ENCODE data around the gene CREBZF.

CREBZF gene, protein sequence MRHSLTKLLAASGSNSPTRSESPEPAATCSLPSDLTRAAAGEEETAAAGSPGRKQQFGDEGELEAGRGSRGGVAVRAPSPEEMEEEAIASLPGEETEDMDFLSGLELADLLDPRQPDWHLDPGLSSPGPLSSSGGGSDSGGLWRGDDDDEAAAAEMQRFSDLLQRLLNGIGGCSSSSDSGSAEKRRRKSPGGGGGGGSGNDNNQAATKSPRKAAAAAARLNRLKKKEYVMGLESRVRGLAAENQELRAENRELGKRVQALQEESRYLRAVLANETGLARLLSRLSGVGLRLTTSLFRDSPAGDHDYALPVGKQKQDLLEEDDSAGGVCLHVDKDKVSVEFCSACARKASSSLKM

DNA sequence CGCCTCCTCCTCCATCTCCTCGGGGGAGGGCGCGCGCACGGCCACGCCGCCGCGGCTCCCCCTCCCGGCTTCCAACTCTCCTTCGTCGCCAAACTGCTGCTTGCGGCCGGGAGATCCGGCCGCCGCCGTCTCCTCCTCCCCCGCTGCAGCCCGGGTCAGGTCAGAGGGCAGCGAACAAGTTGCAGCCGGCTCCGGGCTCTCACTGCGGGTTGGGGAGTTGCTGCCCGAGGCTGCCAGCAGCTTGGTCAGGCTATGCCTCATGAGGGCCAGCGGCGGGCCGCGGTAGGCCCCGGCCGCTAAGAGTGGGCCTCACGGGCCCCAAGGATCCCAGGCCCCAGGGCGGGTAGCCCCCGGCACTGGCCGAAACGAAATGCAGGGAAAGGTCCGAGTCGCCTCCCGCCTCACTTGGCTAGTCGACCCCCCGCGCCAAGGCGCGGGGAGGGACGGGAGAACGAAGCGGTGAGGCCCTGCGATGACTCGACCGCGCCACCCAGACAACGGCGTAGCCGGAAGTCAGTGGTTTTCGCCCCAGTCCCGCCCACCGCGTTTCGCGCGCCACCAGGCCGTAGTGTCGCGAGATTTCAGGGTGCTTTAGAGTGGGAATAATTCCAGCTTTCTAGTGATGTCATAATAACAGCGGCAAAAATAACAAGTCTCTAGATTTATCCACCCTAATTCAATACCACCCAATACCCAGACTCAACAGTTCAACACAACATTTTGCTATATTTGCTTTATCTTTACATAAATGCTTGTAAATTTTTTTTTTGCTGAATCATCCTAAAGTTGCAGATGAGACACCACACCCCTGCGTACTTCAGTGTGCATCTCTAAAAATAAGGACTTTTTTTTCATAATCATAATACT is at the start of gene CREBZF:
Gene CREBZF, minus strand, starts transcription at position 515 of the 867 bp plus-strand sequence. Its CDS starts 254 bp downstream, at position 261.
- DNase-seq (ENCODE audit: low read depth) = peak; percentile 92

DNA sequence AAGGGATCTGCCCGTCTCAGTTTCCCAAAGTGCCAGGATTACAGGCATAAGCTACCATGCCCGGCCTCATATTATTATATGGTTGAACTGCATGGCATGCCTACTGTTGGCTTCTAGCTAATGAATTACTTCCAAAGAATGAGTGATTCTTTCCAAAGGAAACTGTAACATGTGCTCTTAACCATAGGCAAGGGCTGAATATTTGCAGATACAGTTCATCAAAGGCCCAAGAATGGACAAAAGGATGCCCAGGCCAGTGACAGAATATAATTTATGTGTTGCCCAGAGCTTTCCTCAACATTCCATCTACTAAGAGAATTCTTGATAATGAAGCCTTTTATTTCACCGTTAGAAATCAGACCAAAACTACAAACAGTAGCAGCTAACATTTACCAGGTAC is 48.0 kb upstream of the CREBZF start:
- no peak for DNase-seq (ENCODE audit: low read depth)

DNA sequence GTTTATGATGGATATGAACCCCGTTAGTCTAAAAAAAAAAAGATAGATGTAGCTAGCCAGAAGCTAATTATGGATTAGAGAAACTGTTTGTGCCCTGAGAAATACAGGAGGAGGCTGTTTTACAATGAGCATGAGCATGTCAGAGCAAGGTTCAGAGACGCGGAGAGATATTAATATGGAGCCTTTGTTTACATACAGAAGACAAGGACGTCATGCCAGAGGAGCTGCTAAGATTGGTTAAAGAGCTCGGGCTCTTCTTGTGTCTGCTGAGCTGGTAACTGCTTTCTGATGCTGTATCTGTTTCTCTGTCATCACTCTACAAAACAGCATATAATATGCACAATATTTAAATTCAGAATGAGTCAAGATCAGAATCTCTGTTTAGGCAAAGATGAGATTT is 46.0 kb upstream of the CREBZF start:
- no peak for DNase-seq (ENCODE audit: low read depth)

DNA sequence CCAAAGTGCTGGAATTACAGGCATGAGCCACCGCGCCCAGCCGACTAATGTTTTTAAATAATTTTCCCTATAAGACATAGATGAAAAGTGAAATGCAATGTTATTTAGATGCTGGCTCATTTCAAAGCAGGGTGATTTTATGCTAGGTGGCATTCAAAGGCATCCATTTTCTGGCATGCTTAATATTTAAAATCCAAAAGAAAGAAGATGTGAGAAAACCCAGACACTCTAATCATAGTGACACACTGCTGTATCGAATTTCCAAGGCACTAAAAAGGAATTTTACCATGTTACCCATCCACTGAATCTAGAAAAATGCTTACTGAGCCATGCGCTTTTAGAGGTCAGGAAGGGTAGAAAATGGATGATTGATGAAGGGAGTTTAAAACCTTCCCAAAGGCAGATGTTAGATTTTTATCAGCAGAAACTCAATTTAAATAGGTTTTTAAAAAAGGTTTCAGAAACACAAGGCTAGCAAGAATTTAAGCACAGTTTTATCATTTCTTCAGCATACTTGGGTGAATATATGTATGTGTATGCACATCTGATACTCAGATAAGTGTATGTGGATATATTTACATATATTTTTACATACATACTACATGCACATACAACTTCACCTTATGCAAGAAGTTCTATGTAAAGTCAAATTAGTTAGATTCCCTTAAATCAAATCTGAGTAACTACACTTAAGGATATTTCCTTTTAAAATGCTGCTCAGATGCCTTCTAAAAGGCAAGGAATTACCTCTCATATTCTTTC is 45.2 kb upstream of the CREBZF start:
- DNase-seq (ENCODE audit: low read depth) = no peak

DNA sequence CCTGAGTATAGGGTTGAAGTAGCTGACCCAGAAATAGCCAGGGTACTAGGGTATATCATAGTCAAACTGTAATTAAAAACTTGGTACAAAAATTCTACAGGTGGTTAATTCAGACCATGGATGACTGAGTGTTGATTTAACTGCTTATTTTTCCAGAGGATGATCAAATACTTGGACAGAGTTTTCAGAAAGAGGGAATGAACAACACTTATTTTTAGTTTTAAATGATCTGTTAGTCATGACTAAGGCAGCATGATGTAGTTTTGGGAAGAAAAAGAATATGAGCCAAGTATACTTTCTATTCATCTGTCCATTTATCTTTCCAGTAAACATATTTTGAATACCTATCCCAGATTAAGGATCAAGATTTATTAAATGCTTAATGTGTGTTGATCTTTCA is 40.9 kb upstream of the CREBZF start:
- DNase-seq (ENCODE audit: low read depth) = no peak

DNA sequence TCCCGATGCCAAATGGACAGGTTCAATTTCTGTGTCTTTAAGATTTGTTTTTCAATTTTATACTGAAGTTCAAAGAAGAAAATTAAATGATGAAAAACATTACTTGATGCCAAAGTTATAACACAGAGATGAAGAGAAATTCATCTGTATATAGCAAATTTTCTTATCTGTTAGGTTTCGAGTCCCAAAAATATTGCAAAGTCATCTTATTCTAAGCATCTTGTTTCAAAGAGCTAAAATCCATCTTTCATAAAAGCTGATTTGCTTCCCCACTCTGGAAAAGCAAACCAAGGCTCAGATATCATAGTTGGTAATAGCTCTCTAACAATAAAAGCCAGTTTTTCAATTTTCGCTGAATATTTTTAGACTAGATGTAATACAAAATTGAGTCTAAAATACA is 40.0 kb upstream of the CREBZF start:
- DNase-seq (ENCODE audit: low read depth) = no peak

DNA sequence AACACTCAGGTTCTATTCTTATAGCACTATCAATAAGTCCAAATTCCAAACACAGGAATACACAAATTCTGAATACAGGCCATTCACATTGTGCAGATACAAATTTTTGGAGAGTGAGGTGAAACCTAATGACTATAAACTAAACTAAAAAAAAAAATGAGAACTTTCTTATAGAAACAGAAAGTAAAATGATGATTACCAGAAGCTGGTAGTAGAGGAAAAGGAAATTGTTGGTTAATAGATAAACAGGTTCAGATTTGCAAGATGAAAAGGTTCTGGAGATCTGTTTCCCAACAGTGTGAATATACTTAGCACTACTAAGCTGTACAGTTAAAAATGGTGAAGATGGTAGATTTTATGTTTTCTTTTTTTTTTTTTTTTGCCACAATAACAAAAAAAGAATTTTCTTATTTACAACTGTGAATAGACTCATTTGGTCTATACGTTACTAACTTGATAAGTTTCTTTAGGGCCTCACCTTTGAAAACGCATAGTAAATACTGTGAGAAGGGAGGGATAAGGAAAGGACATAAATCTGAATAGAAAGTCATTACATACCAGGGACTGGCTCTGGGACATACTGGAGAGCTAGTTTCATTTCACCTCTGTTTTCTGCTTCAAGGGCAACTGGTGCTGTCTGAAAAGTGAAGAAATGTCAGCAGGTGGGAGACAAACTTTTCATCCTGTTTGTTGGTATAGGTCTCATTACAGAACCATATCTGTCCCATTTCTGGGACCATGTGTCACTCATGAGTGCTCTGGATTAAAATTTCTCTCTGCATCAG is 35.2 kb upstream of the CREBZF start:
- DNase-seq (ENCODE audit: low read depth) = no peak

DNA sequence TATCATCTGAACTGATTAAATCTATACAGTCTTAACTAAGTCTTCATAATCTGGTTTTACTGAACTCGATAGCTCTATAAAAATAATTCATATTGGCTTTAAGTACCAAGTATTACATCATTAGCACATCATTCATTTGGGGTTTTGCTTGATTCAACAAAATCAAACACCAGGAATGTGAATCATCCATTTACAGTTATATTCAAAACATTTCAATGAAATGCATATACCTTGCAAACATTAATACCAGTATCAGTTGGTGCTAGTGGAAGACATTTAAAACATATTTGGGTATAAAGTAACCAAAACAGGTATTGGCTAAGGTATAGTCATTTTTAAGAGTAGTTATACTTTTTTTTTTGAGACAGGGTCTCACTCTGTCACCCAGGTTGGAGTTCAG is 33.3 kb upstream of the CREBZF start:
- no peak for DNase-seq (ENCODE audit: low read depth)

DNA sequence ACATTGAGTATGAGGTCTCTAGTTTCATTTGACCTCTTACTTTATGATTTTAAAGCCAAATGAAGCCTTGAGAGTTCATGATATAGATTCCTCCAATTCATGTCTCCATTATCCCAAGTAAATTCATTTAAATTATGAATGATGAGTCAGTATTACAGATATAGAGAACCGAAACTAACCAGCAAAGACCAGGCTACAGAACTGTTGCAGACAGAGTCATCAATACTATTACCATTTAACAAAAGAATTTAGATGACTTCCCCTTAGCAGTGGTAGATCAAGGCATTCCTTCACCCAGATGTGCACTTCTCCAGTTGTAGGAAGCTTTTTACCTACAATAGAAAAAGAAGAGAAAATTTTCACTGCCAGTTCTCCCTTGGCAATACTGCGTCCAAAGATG is 32.8 kb upstream of the CREBZF start:
- DNase-seq (ENCODE audit: low read depth) = no peak

DNA sequence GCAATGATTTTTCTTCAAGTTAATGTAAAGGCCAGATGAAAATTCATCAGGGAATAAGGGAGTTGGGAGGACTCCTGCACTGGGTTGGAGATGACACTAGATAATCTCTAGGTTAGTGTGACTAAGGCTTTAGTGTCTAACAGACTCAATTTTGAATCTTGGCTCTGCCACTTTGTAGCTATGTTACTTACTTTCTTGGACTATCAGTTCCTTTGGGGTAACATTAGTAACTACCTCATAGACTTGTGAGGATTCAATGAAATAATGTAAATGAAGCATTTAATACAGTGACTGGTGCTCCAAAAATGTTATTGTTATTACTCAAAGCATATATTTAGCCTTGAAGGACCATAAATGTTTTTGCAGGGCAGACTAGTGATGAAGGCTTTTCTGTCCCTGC is 30.6 kb upstream of the CREBZF start:
- no peak for DNase-seq (ENCODE audit: low read depth)

DNA sequence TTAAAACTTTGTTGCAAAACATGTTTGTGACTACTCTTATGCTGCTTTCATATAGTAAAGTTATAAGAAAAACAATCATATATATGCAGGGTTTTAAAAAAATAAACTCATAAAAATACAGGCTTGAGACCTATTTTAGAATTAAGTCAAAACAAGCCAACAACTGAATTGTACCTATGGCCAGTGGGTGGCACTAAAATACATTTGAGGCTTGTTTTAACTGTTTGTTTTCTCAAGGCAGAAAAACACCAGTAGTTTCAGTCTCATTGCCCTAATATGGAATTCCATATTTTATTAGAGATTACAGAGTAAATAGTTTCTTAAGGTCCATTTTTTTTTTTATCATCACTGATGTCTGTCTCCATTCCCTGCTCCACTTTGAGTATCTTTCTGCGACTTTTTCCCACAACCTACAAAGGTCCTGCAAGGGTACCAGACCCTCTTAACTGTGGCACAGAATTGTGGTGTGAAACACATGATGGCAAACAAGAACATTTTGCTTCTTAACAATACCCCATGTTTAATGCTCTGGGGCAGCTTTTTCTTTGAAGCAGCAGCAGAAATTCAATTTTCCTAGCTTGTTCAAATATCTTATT is 29.6 kb upstream of the CREBZF start:
- DNase-seq (ENCODE audit: low read depth) = no peak

DNA sequence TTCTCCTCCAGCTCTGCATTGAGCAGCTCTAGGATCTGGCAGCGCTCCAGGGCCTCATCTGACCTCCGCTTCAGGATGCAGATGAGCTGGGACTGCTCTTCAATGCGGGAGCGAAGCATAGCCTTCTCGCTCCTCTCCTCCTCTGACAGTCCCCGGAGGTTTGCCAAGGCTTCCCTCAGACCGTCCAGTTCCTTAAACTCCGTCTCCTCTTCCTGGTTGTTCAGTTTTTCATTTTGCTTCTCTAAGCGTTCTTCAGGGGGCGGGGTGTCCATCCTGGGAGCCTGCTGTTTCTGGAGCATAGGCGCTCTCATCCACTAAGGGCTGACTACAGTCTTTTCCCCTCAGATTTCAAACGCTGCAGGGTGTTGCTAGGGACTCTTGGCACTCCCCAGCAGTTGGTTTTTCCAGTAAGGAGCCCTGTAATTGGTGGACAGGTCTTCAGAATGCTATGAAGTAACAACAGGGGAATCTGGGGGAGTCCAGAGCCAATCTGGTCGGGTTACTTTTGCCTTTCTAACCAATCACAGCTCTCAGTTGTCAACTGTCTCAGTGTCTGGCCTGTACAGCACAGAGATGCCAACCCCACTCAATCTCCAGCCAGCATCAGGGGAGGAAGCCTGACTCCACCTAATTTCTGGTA is 21.0 kb upstream of the CREBZF start, which contains the start of gene CCDC89:
Gene CCDC89, minus strand, starts transcription at position 376 of the 640 bp plus-strand sequence. Its CDS starts 65 bp downstream, at position 311.
- no peak for DNase-seq (ENCODE audit: low read depth)

DNA sequence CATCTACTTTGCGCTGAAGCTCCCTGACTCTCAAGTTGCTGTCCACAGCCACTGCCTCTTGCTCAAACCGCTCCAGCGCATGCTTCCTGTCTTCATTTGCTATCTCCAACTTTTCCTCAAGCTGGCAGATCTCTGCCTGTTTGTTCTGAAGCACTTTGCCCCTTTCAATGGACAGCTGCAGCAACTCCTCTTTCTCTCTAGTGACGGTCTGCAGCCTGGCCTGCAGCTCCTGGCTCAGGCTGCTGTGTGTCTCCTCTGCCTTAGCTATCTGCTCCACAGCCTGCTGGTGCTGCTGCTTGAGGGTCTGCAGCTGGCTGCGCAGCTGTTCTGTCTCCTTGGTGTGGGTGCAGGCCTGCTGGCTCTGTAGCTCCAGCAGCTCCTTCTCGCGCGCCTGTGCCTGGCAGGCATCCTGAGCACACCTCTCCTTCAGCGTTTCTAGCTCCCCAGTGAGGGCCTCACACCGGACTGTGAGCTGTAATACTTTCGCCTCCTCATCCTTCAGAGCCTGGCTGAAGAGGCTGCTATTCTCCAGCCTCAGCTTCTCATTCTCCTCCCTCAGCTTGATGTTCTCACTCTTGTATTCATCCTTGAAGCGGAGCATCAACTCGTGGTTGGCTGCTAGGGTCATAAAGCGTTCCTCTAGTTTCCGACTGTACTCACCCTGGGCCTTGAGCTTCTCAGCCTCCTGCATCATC is 20.3 kb upstream of the CREBZF start:
- DNase-seq (ENCODE audit: low read depth) = no peak

DNA sequence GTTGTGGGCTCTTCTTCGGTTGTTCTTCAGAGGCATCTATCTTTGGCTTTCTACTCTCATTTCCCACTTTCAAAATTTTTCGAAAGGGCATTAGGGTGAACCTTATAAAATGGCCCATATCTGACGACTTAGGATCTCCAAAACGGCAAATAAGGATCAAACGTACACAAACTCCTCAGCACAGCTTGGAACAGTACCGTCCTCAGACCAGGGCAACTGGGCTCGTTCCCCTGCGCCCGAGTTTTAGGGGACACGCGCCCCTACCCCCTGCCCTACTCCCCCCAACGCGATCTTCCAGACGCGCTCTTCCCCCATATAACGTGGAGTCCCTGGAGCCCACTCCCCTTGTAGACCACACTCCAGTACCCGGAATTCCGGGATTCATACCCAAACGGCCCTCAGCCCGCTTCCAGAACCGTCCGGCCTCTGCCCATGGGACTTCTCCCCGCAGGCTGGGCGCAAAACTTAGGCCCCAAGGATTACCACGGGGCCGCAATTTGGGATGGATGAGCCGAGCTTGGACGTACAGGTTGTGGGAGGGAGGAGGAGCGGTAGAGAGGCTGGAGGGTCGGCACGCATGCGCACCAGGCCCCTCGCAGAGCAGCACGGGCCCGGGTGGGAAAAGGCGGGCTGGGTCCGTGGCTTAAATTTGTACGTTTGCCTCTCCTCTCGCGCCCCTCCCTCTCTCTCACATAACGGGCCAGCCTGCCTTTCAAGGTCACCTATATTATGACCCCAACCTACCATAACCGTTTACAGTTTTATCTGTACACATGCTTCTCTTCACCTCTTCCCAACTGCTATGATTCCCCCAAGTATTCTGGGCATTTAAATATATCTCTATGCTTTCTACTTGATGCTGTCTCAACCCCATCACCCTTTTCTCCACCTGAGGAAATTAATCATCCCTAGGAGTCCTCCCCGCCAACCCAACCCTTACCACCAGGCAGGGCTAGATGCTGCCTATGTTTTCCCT is 17.7 kb upstream of the CREBZF start:
- DNase-seq (ENCODE audit: low read depth) = peak; percentile 58

DNA sequence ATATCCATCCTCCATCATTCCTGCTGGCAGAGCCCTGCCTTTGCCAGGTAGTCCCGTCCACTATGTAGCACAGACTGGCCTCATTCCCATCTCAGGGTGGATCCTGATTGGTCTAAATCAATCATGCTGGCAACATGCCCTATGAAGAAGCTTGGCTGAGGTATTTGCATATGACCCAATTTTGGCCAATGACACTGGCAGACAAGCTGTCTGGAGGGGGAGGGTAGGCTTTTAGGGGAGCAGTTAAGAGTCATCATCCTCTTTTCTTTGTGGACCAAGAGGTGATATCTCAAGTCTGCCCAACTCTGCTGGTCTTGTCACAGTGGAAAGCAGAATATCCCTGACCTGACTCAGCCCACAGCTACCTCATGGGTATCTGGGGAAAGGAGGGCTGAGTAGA is 16.0 kb upstream of the CREBZF start:
- no peak for DNase-seq (ENCODE audit: low read depth)

DNA sequence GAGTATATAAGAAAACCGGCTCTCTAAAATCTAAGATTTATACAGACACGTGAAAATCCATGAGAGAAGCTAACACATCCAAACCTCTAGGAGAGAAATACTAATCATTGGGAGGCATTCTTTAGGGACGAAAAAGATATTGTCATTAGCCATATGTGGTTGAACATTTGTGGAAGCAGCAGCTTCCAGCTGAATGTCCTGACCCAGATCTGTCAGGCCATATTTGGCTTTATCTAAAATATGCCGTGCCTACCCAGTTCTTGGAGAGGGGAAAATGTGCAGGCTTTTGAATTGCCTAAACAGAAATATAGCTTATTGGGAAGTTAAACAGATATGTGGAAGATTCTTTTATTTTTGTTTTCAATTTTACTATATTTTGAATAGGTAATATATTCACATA is 14.6 kb upstream of the CREBZF start:
- no peak for DNase-seq (ENCODE audit: low read depth)

DNA sequence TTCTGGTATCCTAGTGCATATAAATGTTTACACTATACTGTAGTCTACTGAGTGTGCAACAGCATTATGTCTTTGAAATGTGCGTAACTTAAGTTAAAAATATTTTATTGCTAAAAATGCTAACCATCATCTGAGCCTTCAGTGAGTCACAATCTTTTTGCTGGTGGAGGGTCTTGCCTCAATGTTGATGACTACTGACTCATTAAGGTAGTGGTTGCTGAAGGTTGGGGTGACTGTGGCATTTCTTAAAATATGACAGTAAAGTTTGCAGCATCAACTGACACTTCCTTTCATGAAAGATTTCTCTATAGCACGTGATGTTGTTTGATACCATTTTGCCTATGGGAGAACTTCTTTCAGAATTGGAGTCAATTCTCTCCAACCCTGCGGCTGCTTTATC is 8.5 kb upstream of the CREBZF start:
- no peak for DNase-seq (ENCODE audit: low read depth)

DNA sequence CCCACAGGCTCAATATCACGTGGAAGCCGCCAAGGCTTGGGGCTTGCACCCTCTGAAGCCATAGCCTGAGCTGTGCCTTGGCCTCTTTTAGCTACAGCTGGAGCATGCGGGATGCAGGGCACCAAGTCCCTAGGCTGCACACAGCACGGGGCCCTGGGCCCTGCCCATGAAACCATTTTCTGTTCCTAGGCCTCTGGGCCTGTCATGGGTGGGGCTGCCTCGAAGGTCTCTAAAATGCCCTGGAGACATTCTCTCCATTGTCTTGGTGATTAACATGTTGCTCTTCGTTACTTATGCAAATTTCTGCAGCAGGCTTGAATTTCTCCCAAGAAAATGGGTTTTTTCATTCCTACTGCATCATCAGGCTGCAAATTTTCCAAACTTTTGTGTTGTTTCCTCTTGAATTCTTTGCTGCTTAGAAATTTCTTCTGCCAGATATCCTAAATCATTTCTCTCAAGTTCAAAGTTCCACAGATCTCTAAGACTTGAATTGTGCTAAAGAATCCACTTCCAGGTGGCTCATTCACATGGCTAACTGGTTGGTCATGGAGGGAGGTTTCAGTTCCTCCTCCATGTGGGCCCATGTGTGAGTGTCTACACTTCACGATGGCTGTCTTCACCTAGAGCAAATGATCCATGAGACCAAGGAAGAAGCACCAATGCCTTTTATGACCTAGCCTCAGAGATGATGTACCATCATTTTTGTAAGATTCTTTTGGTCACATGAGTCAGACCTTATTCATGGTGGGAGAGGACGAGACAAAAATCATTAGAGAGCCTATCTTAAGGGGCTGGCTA is 7.4 kb upstream of the CREBZF start:
- no peak for DNase-seq (ENCODE audit: low read depth)
